GM12801 (cell line): Measurements from ENCODE around the gene C2orf76.

Experiments used
- TF ChIP-seq, protein P1 (sequence below): IDR thresholded peaks from one replicate; pipeline ENCODE4 v1.5.1; 2011; ENCODE audit warnings: control low read depth; ENCODE audit not compliant: insufficient read length; ENCODE audit errors: extremely low read depth

The C2orf76 gene

DNA sequence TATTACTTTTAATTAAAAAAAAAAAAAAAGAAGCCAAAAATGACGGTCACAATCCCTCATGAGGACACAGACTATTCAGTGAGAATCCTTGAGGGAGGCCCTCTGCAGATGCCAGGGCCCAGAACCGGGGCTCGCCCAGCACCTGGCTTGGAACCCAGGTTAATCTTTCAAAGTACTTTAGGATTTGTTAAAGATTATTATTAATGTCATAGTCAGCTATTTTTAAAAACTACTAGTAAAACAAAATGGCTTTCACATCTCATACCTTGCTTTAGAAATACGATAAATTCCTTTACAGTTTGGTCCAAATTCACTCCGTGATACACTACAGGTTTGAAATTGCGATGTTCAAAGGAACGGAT, 27.1 kb downstream of the C2orf76 start:
- TF ChIP-seq, protein P1, sequence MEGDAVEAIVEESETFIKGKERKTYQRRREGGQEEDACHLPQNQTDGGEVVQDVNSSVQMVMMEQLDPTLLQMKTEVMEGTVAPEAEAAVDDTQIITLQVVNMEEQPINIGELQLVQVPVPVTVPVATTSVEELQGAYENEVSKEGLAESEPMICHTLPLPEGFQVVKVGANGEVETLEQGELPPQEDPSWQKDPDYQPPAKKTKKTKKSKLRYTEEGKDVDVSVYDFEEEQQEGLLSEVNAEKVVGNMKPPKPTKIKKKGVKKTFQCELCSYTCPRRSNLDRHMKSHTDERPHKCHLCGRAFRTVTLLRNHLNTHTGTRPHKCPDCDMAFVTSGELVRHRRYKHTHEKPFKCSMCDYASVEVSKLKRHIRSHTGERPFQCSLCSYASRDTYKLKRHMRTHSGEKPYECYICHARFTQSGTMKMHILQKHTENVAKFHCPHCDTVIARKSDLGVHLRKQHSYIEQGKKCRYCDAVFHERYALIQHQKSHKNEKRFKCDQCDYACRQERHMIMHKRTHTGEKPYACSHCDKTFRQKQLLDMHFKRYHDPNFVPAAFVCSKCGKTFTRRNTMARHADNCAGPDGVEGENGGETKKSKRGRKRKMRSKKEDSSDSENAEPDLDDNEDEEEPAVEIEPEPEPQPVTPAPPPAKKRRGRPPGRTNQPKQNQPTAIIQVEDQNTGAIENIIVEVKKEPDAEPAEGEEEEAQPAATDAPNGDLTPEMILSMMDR = no peak

DNA sequence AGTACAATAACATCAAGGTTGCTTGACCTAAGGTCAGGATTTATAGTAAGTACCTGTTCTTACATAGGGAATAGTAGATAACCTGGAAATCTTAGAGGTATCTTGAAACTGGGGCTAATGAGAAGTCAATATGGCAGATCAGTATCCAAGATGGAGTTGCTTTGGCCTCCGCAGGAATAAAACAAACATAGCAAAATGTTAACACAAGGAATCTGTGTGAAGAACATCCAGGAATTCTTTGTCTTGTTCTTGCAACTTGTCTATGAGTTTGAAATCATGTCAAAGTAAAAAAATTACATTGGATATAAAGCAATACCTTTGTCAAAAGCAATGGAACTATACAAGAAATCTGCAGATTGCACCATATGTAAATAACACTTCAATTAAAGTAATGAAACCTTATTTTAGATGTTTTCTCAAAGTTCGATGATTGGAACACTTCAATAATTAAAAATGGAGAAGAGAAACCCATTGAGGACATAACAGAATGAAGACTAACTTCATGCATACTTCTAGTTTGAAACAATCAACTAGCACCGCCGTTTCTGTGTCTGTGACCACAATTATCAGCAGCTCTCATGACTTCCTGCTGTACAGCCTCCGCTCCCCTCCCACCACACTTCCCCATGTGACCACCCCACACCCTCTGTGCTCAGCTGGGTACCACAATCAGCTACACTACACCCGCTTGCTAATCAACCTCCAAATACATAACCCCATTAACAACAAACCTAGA, 27.6 kb downstream of the C2orf76 start:
- TF ChIP-seq, protein P1 = no peak

DNA sequence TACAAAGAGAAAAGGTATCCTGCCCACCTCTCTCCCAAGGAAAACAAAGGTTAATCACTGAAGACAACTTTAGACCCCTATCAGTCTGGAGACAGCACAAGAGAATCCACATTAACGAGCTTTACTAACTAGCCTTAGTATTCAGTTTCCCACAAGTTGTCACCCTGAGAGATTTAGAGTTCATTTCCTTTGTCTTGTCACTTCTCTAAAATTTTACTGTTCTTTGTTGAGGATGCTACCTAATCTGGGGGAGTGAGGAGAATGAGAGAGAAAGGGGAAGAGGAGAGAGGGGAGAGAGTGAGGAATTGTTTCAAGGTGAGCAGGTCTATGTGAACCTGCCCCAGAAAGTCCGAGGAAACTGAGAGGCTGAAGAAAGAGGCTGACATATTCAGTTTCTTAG, 28.4 kb downstream of the C2orf76 start:
- TF ChIP-seq, protein P1 = no peak

DNA sequence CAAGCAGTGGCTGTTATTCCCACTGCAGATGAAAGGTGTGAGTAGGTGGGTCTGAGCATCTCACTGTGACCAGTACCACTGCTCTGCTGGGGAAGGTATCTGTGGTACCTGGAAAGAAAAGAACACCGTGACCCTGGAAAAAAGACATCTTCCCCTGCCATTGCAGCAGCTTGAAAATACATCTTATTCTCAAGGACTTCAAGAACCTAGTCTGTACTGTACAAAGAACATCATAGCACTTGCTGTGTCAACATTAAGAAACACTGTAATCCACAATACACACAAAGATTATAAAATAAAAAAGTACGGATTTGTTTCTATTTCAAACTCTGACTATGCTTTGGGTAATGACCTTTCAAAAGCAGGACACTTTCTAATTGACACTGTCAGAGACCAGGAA, 28.9 kb downstream of the C2orf76 start:
- TF ChIP-seq, protein P1 = no peak

DNA sequence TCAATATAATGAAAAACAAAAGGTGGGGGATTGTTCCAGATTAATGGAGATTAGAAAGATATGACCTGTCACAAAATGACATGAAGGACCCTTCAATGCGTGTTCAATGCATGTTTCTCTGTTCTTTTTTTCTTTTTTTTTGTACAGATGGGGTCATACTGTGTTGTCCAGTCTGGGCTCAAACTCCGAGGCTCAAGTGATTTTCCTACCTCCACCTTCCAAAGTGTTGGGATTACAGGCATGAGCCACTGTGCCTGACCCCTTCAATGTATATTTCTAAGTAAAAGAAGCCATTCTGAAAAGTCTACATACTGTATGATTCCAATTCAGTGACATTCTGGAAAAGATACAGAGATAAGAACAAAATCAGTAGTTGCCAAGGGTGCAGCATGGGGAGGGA, 32.8 kb downstream of the C2orf76 start:
- TF ChIP-seq, protein P1 = no peak

DNA sequence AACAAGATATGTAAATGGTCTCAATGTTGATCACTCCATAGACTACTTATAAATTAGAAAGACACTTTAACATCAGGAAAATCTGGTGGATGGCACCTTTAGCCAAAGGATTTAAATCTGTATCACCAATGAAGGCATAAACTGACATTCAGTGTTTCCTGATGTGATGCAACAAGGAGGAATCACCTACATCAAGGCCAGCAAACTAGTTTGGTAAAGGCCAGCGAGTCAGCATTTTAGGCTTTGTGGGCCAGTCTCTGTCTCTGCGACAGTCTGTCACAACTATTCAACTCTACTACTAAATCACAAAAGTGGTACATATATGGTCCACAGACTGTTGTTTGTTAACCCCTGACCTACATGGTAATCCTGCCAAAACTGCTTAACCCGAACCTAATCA, 33.3 kb downstream of the C2orf76 start:
- TF ChIP-seq, protein P1 = no peak

DNA sequence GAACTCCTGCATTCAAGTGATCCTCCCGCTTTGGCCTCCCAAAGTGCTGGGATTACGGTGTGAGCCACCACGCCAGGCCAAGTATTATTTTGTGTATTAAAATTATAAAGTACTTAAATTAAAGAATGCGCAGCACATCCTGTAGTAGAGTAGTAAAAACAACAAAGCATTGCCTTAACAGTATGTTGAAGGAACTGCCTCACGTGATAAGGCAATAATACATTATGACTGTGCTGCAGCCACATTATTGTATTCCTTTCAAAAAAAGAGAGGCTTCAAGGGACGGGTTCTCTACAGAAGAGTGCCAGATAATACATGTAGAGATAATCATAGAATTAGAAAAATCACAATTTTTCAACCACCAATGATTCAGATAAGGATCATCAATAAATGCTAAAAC, 33.7 kb downstream of the C2orf76 start:
- TF ChIP-seq, protein P1 = no peak

DNA sequence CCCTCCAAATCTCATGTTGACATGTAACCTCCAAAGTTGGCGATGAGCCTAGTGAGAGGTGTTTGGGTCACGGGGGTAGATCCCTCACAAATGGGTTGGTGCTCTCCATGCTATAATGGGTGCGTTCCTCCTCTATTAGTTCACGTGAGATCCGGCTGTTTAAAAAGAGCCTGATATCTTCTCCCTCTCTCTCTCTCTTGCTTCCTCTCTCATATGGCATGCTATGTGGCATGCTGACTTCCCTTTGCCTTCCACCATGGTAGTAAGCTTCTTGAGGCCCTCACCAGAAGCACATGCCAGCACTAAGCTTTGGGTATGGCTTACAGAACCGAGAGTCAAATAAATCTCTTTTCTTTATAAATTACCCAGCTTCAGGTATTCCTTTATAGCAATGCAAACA, 39.2 kb downstream of the C2orf76 start:
- TF ChIP-seq, protein P1 = no peak
